ENCODE measurements around the gene DDIT4. TPM values are rescaled to one million over a fixed set of nuclear protein-coding genes. Genes with fewer than 3 reads are reported as not detected.

Gene DDIT4
- total and polyA plus RNA-seq, 2 of the 8 experiments (the other 6 are each of a cell fraction or from before 2014, with no cell fraction given), result 47.4 to 108 TPM

- H3K27ac ChIP-seq (ENCODE audit: low read depth, low read length), result 0 out of 2 replicates have a peak overlapping the region, but pooled peaks have one; percentile 8
- peak overlapping the region; percentile 72 for H3K18ac ChIP-seq (ENCODE audit: extremely low read depth, low read length)
- no peaks in the 10 kb centered on the region for H4K20me1 ChIP-seq (replicated peaks in 1 of 2; ENCODE audit: control insufficient read depth in 1 of 2, insufficient read depth in 2 of 2, low read length in 2 of 2)
- H3K23ac ChIP-seq (ENCODE audit: insufficient read length), result no peak overlapping the region
- H2BK20ac ChIP-seq (ENCODE audit: low read length), result no peak overlapping the region
- peak overlapping the region; percentile 43 to 70 (median 56) for H3K4me3 ChIP-seq (ENCODE audit: extremely low read depth in 1 of 4, insufficient read depth in 2 of 4, low read depth in 3 of 4, low read length in 4 of 4)
- H4K5ac ChIP-seq (ENCODE audit: insufficient read length, low read depth, low read length), result no peak overlapping the region
- H2BK120ac ChIP-seq (replicated peaks; ENCODE audit: low read depth, low read length), result no peak overlapping the region
- H2BK5ac ChIP-seq (ENCODE audit: low read depth, low read length), result 0 out of 2 replicates have a peak overlapping the region, but pooled peaks have one; percentile 75
- H3K56ac ChIP-seq (replicated peaks; ENCODE audit: insufficient read length, low read depth, low read length), result no peak overlapping the region
- no peaks in the 10 kb centered on the region for H3K36me3 ChIP-seq (ENCODE audit: control insufficient read depth in 2 of 4, insufficient read depth in 4 of 4, low read length in 3 of 4)
- peaks cover 5% of the 10 kb centered on the region; the same call in 1 of the 2 replicates for H3K23me2 ChIP-seq (ENCODE audit: low read depth, low read length)
- 0 out of 2 replicates have a peak overlapping the region, but pooled peaks have one; percentile 68 for H2AK5ac ChIP-seq (ENCODE audit: low read depth, low read length)
- H3K79me2 ChIP-seq (ENCODE audit: control insufficient read depth in 1 of 2, insufficient read depth in 2 of 2, low read length in 2 of 2), result no peaks in the 10 kb centered on the region
- H3K9me3 ChIP-seq (ENCODE audit: insufficient read depth in 2 of 2, low read depth in 1 of 2, low read length in 1 of 2), result no peaks in the 10 kb centered on the region; a peak in 1 of 4 replicates
- peak overlapping the region in 3 of 4 experiments; percentile 6 to 55 (median 49); a peak in 4 of 7 replicates for H3K9ac ChIP-seq (replicated peaks in 1 of 4; ENCODE audit: extremely low read depth in 1 of 4, low read depth in 3 of 4, low read length in 3 of 4)
- FAIRE-seq, result no peak
- H2AFZ ChIP-seq (ENCODE audit: low read length), result no peak overlapping the region; the same call in 1 of the 2 replicates
- WGBS, 2 experiments (ENCODE audit: extremely low coverage in 1 of 2, insufficient coverage in 1 of 2, insufficient read length in 1 of 2, insufficient replicate concordance in 2 of 2, low coverage in 1 of 2, low lambda C conversion rate in 2 of 2, missing lambda C conversion rate in 1 of 2), result 35% methylated on average over 30 of the region's 30 CpGs; no CpG with 5 or more reads in 1 of the 2 experiments
- H2BK12ac ChIP-seq (ENCODE audit: low read depth, low read length), result 0 out of 2 replicates have a peak overlapping the region, but pooled peaks have one; percentile 60
- H3K79me1 ChIP-seq (ENCODE audit: low read depth, low read length), result no peaks in the 10 kb centered on the region
- peaks cover 5 to 21% (median 12%) of the 10 kb centered on the region in 4 experiments for H3K4me1 ChIP-seq (replicated peaks in 1 of 4; ENCODE audit: control insufficient read depth in 3 of 4, insufficient read depth in 4 of 4, low read length in 3 of 4)
- no peaks in the 10 kb centered on the region; a peak in 1 of 7 replicates for H3K27me3 ChIP-seq (replicated peaks in 1 of 4; ENCODE audit: control insufficient read depth in 3 of 4, extremely low read depth in 1 of 4, insufficient read depth in 3 of 4, low read length in 3 of 4)
- H3K4ac ChIP-seq (replicated peaks; ENCODE audit: insufficient read length, low read depth, low read length), result peak overlapping the region; percentile 80
- peak overlapping the region; percentile 64; the same call in 1 of the 2 replicates for H4K8ac ChIP-seq (ENCODE audit: extremely low read depth, insufficient read depth, low read length)
- H3K4me2 ChIP-seq (ENCODE audit: insufficient read depth in 1 of 2, low read depth in 2 of 2, low read length in 2 of 2), result peak overlapping the region; percentile 60 to 84
- no peak overlapping the region for H4K91ac ChIP-seq (replicated peaks; ENCODE audit: insufficient read length, low read length)
- DNase-seq (ENCODE audit: low read depth in 1 of 2, low spot score in 2 of 2), result no peak
- POLR2A ChIA-PET (ENCODE audit: partially characterized antibody), result interaction anchor here (1.1 to 3.5 kb wide), 7 partner anchors 11 to 81 kb away, joined by 3 to 54 read pairs (median 6); partner anchors contain the start of genes ANAPC16, ASCC1 and DDIT4
- no peak overlapping the region for H3K14ac ChIP-seq (ENCODE audit: insufficient read length)
- CTCF ChIA-PET (ENCODE audit: partially characterized antibody), result interaction anchor here (0.8 to 1.8 kb wide), 3 partner anchors 23 to 1395 kb away, joined by 3 to 12 read pairs (median 4); no protein-coding TSS in a partner anchor
- peak overlapping the region; percentile 8; the same call in 1 of the 2 replicates for H2BK15ac ChIP-seq (ENCODE audit: low read length)
- TF ChIP-seq EP300 (IDR thresholded peaks at IDR 0.05; ENCODE audit: borderline replicate concordance in 1 of 2, low read depth in 2 of 2, low read length in 2 of 2) (no peak), CREB1 (IDR thresholded peaks at IDR 0.05) (no peak), NANOG (IDR thresholded peaks at IDR 0.05; ENCODE audit: insufficient read depth, low read depth, low read length, poor library complexity, severe bottlenecking) (no peak), E2F6 (IDR thresholded peaks at IDR 0.05) (peak; percentile 24; the same call in 1 of the 2 replicates), SP4 (IDR thresholded peaks at IDR 0.05; ENCODE audit: low read length) (no peak), KDM1A (IDR thresholded peaks at IDR 0.05; ENCODE audit: borderline replicate concordance, low read length) (peak; percentile 96), EZH2 (IDR thresholded peaks at IDR 0.05; ENCODE audit: low read depth, low read length, severe bottlenecking) (no peak), TBP (IDR thresholded peaks at IDR 0.05; ENCODE audit: low read depth, low read length) (no peak), MAFK (IDR thresholded peaks at IDR 0.05; ENCODE audit: low read depth, low read length) (no peak)
Observed at GRCh38 chr10:72297281-72297804, 23.6 kb downstream of the DDIT4 start.

Measured in H1 (cell line).